GM23338 (cell line): ENCODE results near the gene BICC1. TPM values are rescaled to one million over a fixed set of nuclear protein-coding genes. Genes with fewer than 3 reads are reported as not detected.

Source experiments
- ATAC-seq: fragments of 200-7000 bp; cut with Tn5 transposase; 3 replicates; pipeline ENCODE4 v1.9.1; 2020
- DNase-seq: peaks from one replicate; pipeline ENCODE4 v3.0.0-alpha.2; 2015; ENCODE audit warnings: low spot score
- H2AFZ ChIP-seq: fragments of 200-600 bp; sonication (generic); 2 replicates; pipeline ENCODE4 v1.8.0; 2016; ENCODE audit warnings: antibody characterized with exemption, mild to moderate bottlenecking, moderate library complexity
- H3F3A ChIP-seq: fragments of 200-600 bp; sonication (generic); replicated peaks from 2 replicates; pipeline ENCODE4 v1.8.0; 2017; ENCODE audit warnings: antibody characterized with exemption, mixed run types, low read depth
- H3K27ac ChIP-seq: fragments of 200-600 bp; sonication (generic); 2 replicates; pipeline ENCODE4 v1.6.1; 2016; ENCODE audit warnings: low read depth
- H3K27me3 ChIP-seq: fragments of 200-600 bp; sonication (generic); 2 replicates; pipeline ENCODE4 v1.8.0; 2016; ENCODE audit warnings: mild to moderate bottlenecking, mixed run types, moderate library complexity; ENCODE audit not compliant: insufficient read depth
- H3K36me3 ChIP-seq: fragments of 200-600 bp; sonication (generic); 2 replicates; pipeline ENCODE4 v1.8.0; 2016; ENCODE audit warnings: mild to moderate bottlenecking; ENCODE audit not compliant: insufficient read depth
- H3K4me1 ChIP-seq: fragments of 200-600 bp; sonication (generic); 2 replicates; pipeline ENCODE4 v1.8.0; 2016; ENCODE audit warnings: mild to moderate bottlenecking, moderate library complexity; ENCODE audit not compliant: insufficient read depth
- H3K4me2 ChIP-seq: fragments of 200-600 bp; sonication (generic); 2 replicates; pipeline ENCODE4 v1.7.1; 2017; ENCODE audit warnings: mixed run types
- H3K4me3 ChIP-seq: fragments of 200-600 bp; sonication (generic); 2 replicates; pipeline ENCODE4 v1.6.1; 2016; ENCODE audit warnings: mixed run types
- H3K79me2 ChIP-seq: fragments of 200-600 bp; sonication (generic); replicated peaks from 2 replicates; pipeline ENCODE4 v1.8.0; 2017; ENCODE audit warnings: mild to moderate bottlenecking; ENCODE audit not compliant: insufficient read depth
- H3K9me2 ChIP-seq: fragments of 200-600 bp; sonication (generic); 2 replicates; pipeline ENCODE4 v1.8.0; 2017; ENCODE audit not compliant: insufficient read depth
- H4K20me1 ChIP-seq: fragments of 200-600 bp; sonication (generic); replicated peaks from 2 replicates; pipeline ENCODE4 v1.8.0; 2017; ENCODE audit warnings: mild to moderate bottlenecking; ENCODE audit not compliant: insufficient read depth
- H3K27ac Mint-ChIP-seq: 2 replicates; pipeline ENCODE4 v1.8.0; 2020; ENCODE audit warnings: inconsistent platforms, mild to moderate bottlenecking, moderate library complexity, mixed read lengths
- H3K27me3 Mint-ChIP-seq: 3 replicates; pipeline ENCODE4 v1.8.0; 2022; ENCODE audit warnings: low read depth, mild to moderate bottlenecking, moderate library complexity, mixed read lengths, inconsistent platforms; ENCODE audit not compliant: insufficient read depth, poor library complexity
- H3K36me3 Mint-ChIP-seq: 3 replicates; pipeline ENCODE4 v1.8.0; 2021; ENCODE audit warnings: low read depth, mild to moderate bottlenecking, inconsistent platforms, moderate library complexity, mixed read lengths
- H3K4me1 Mint-ChIP-seq: 3 replicates; pipeline ENCODE4 v1.8.0; 2020; ENCODE audit warnings: mild to moderate bottlenecking, inconsistent platforms, mixed read lengths
- H3K4me3 Mint-ChIP-seq: 3 replicates; pipeline ENCODE4 v1.8.0; 2021; ENCODE audit warnings: moderate library complexity, mild to moderate bottlenecking, inconsistent platforms, mixed read lengths
- H3K9me3 Mint-ChIP-seq: 3 replicates; pipeline ENCODE4 v1.8.0; 2020; ENCODE audit warnings: moderate library complexity, mild to moderate bottlenecking, inconsistent platforms, mixed read lengths
- ETS1 ChIP-seq: IDR thresholded peaks from 2 replicates; pipeline ENCODE4 v1.6.1; 2016; ENCODE audit warnings: antibody characterized with exemption
- EZH2phosphoT487 ChIP-seq: fragments of 200-600 bp; sonication (generic); IDR thresholded peaks from one replicate; pipeline ENCODE4 v1.8.1; 2018; ENCODE audit warnings: antibody characterized with exemption; ENCODE audit not compliant: unreplicated experiment
- JUNB ChIP-seq: IDR thresholded peaks from one replicate; pipeline ENCODE4 v1.6.1; 2016; ENCODE audit warnings: antibody characterized with exemption; ENCODE audit not compliant: unreplicated experiment
- NANOG ChIP-seq: IDR thresholded peaks from 2 replicates; pipeline ENCODE4 v1.6.1; 2016; ENCODE audit warnings: antibody characterized with exemption, borderline replicate concordance
- POLR2AphosphoS5 ChIP-seq: IDR thresholded peaks from 2 replicates; pipeline ENCODE4 v1.6.1; 2016; ENCODE audit warnings: antibody characterized with exemption, low read depth
- REST ChIP-seq: IDR thresholded peaks from one replicate; pipeline ENCODE4 v1.6.1; 2018; ENCODE audit warnings: antibody characterized with exemption; ENCODE audit not compliant: unreplicated experiment
- STAT1 ChIP-seq: IDR thresholded peaks from one replicate; pipeline ENCODE4 v1.6.1; 2016; ENCODE audit warnings: antibody characterized with exemption; ENCODE audit not compliant: unreplicated experiment
- ZNF114 ChIP-seq: fragments of 250-450 bp; sonication (Bioruptor Pico); IDR thresholded peaks from 2 replicates; pipeline ENCODE4 v1.5.0; 2020; ENCODE audit warnings: mild to moderate bottlenecking, moderate library complexity
- ZNF331 ChIP-seq: fragments of 250-450 bp; sonication (Bioruptor Pico); IDR thresholded peaks from 2 replicates; pipeline ENCODE4 v1.5.0; 2020; ENCODE audit warnings: low read depth, mild to moderate bottlenecking, moderate library complexity
- ZNF462 ChIP-seq: fragments of 250-450 bp; sonication (Bioruptor Pico); IDR thresholded peaks from 2 replicates; pipeline ENCODE4 v1.5.0; 2020; ENCODE audit warnings: mild to moderate bottlenecking, moderate library complexity
- polyA plus RNA-seq: library from polyadenylated mRNA; unstranded; fragments of >200 nt; fragmentation: Nextera tagmentation; extraction: Ambion mirVana; gene quantifications from 2 replicates; pipeline ENCODE4 v1.2.1, GENCODE V29; 2016
- total RNA-seq: library from RNA; depleted of rRNA; stranded (reverse); fragments of >200 nt; shearing (Covaris generic); gene quantifications from 2 replicates; pipeline ENCODE4 v1.2.3, GENCODE V29; 2014

The BICC1 gene
- total and polyA plus RNA-seq, 2 experiments from 2014 or later, result 1.3 to 2.2 TPM

- TF ChIP-seq ZNF462 (CRISPR knock-in tag) (no peak), ZNF331 (no peak), JUNB (no peak), ETS1 (no peak)
These were observed 318.0 kb downstream of the BICC1 start (continued) for GRCh38 chr10:58830697-58831096.

GRCh38 chr10:58833771-58834561, 321.3 kb downstream of the BICC1 start:
- Histone ChIP-seq H3K79me2 (no peaks in the 10 kb centered on the region), H3K9me2 (no peaks in the 10 kb centered on the region), H3K4me3 (no peak overlapping the region), H3K27me3 (no peaks in the 10 kb centered on the region), H3K27ac (no peak overlapping the region), H3K4me2 (no peak overlapping the region), H3F3A (no peaks in the 10 kb centered on the region), H3K4me1 (no peaks in the 10 kb centered on the region), H3K36me3 (no peaks in the 10 kb centered on the region), H2AFZ (no peak overlapping the region), H4K20me1 (no peaks in the 10 kb centered on the region)
- DNase-seq (no peak), ATAC-seq (no peak)
- Mint-ChIP-seq H3K4me1 (peaks cover 4% of the 10 kb centered on the region; the same call in 1 of the 3 replicates), H3K36me3 (peaks cover 4% of the 10 kb centered on the region; the same call in 1 of the 3 replicates), H3K9me3 (peaks cover 5% of the 10 kb centered on the region; the same call in 1 of the 3 replicates), H3K27me3 (peaks cover 6% of the 10 kb centered on the region), H3K27ac (no peak overlapping the region), H3K4me3 (no peak overlapping the region)
- TF ChIP-seq REST (no peak), ETS1 (no peak), POLR2AphosphoS5 (no peak), EZH2phosphoT487 (no peak), NANOG (no peak), JUNB (no peak), STAT1 (no peak), ZNF114 (no peak)
